ENCODE measurements around the gene FNTB.

The FNTB gene

GRCh38 chr14:64951291-64951690 is 35.4 kb upstream of the FNTB start:
- Histone ChIP-seq H3K27me3 (ENCODE audit: insufficient read depth, low read length, poor library complexity) (no peaks in the 10 kb centered on the region), H3K79me2 (ENCODE audit: control insufficient read depth, insufficient read depth, low read length) (peaks cover 2% of the 10 kb centered on the region), H4K5ac (ENCODE audit: low read length) (no peak overlapping the region), H3K36me3 (ENCODE audit: control insufficient read depth, insufficient read depth, low read length) (peaks cover 26% of the 10 kb centered on the region), H4K8ac (ENCODE audit: low read depth, low read length) (no peak overlapping the region), H3K4me2 (ENCODE audit: low read length) (no peak overlapping the region), H3K9ac (ENCODE audit: low read length) (no peak overlapping the region), H3K18ac (ENCODE audit: low read length) (no peak overlapping the region), H3K56ac (ENCODE audit: low read length) (no peak overlapping the region), H3K4me1 (ENCODE audit: control insufficient read depth, low read depth, low read length) (peaks cover 11% of the 10 kb centered on the region), H3K23ac (ENCODE audit: low read length) (no peak overlapping the region), H2AK5ac (ENCODE audit: low read length) (no peak overlapping the region), H3K4me3 (ENCODE audit: low read length) (no peak overlapping the region), H3K27ac (ENCODE audit: low read depth, low read length) (no peak overlapping the region), H2BK15ac (replicated peaks; ENCODE audit: low read depth) (no peak overlapping the region), H3K79me1 (ENCODE audit: low read length) (peaks cover 10% of the 10 kb centered on the region), H2BK5ac (ENCODE audit: low read length) (no peak overlapping the region), H2BK120ac (ENCODE audit: low read depth, low read length) (no peak overlapping the region), H3K4ac (ENCODE audit: low read depth, low read length) (no peak overlapping the region)
- no peak for DNase-seq
- WGBS (ENCODE audit: extremely low coverage, insufficient coverage, low lambda C conversion rate) = no CpG with 5 or more reads among the region's 8 CpGs

- Histone ChIP-seq H3K18ac (ENCODE audit: low read length) (no peak overlapping the region), H3K56ac (ENCODE audit: low read length) (no peak overlapping the region), H4K5ac (ENCODE audit: low read length) (no peak overlapping the region), H3K36me3 (ENCODE audit: control insufficient read depth, insufficient read depth, low read length) (peaks cover 26% of the 10 kb centered on the region), H3K4me1 (ENCODE audit: control insufficient read depth, low read depth, low read length) (peaks cover 14% of the 10 kb centered on the region), H4K8ac (ENCODE audit: low read depth, low read length) (no peak overlapping the region), H2BK5ac (ENCODE audit: low read length) (no peak overlapping the region), H3K79me1 (ENCODE audit: low read length) (peaks cover 10% of the 10 kb centered on the region), H3K27me3 (ENCODE audit: insufficient read depth, low read length, poor library complexity) (no peaks in the 10 kb centered on the region), H3K9ac (ENCODE audit: low read length) (no peak overlapping the region), H2BK120ac (ENCODE audit: low read depth, low read length) (no peak overlapping the region), H3K4me2 (ENCODE audit: low read length) (no peak overlapping the region), H3K4ac (ENCODE audit: low read depth, low read length) (no peak overlapping the region), H3K79me2 (ENCODE audit: control insufficient read depth, insufficient read depth, low read length) (peaks cover 2% of the 10 kb centered on the region), H3K27ac (ENCODE audit: low read depth, low read length) (no peak overlapping the region), H2BK15ac (replicated peaks; ENCODE audit: low read depth) (no peak overlapping the region), H3K23ac (ENCODE audit: low read length) (no peak overlapping the region), H2AK5ac (ENCODE audit: low read length) (no peak overlapping the region), H3K4me3 (ENCODE audit: low read length) (no peak overlapping the region)
- no peak for DNase-seq
These were observed 35.0 kb upstream of the FNTB start for GRCh38 chr14:64951724-64952123.

DNA sequence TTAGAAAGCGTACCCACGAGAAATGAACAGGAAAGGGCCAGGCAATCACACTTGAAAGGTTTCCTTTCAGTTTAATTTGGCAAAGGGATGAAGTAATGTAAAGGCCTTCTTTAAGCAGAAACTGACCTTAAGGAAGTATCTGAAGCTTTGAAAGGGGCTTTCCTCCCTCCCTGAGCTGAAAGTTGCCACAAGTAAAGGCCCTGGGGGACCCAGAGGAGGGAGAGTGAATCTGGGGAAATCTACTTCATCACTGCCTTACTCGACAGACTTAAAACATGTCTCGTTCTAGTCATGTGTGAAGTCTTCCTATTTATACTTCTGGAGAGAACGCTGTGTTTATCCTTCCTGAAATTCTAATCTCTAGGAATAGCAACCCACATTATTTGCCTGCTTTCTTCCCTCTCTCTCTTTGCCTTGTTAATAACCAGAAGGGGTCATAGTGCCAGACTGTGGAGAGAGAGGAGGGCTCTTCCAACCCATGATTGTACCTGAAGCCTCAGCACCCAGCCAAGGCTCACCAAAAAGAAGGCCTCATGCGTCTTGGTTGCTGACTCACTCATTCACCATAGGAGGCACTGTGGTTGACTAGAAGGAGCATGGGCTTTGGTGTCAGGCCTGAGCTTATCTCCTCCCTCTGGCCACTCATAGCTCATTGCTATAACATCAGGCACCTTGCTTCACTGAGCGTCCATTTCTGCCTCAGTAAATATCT is 33.9 kb upstream of the FNTB start:
- H3K27me3 ChIP-seq (ENCODE audit: insufficient read depth, low read length, poor library complexity) = no peaks in the 10 kb centered on the region
- no peak overlapping the region for H2AK5ac ChIP-seq (ENCODE audit: low read length)
- no peak overlapping the region for H3K4me3 ChIP-seq (ENCODE audit: low read length)
- H2BK5ac ChIP-seq (ENCODE audit: low read length) = no peak overlapping the region
- H3K4ac ChIP-seq (ENCODE audit: low read depth, low read length) = no peak overlapping the region
- H3K4me1 ChIP-seq (ENCODE audit: control insufficient read depth, low read depth, low read length) = peaks cover 14% of the 10 kb centered on the region
- H2BK15ac ChIP-seq (replicated peaks; ENCODE audit: low read depth) = no peak overlapping the region
- WGBS (ENCODE audit: extremely low coverage, insufficient coverage, low lambda C conversion rate) = no CpG with 5 or more reads among the region's 7 CpGs
- H2BK120ac ChIP-seq (ENCODE audit: low read depth, low read length) = no peak overlapping the region
- H3K23ac ChIP-seq (ENCODE audit: low read length) = no peak overlapping the region
- DNase-seq = peak; percentile 80
- H3K18ac ChIP-seq (ENCODE audit: low read length) = no peak overlapping the region
- H4K5ac ChIP-seq (ENCODE audit: low read length) = no peak overlapping the region
- H3K4me2 ChIP-seq (ENCODE audit: low read length) = no peak overlapping the region
- peaks cover 3% of the 10 kb centered on the region for H3K79me2 ChIP-seq (ENCODE audit: control insufficient read depth, insufficient read depth, low read length)
- H4K8ac ChIP-seq (ENCODE audit: low read depth, low read length) = no peak overlapping the region
- peaks cover 10% of the 10 kb centered on the region for H3K79me1 ChIP-seq (ENCODE audit: low read length)
- H3K36me3 ChIP-seq (ENCODE audit: control insufficient read depth, insufficient read depth, low read length) = peaks cover 26% of the 10 kb centered on the region
- H3K27ac ChIP-seq (ENCODE audit: low read depth, low read length) = no peak overlapping the region
- H3K9ac ChIP-seq (ENCODE audit: low read length) = no peak overlapping the region
- H3K56ac ChIP-seq (ENCODE audit: low read length) = no peak overlapping the region

GRCh38 chr14:64953310-64953654 is 33.4 kb upstream of the FNTB start:
- Histone ChIP-seq H3K79me2 (ENCODE audit: control insufficient read depth, insufficient read depth, low read length) (peaks cover 3% of the 10 kb centered on the region), H4K5ac (ENCODE audit: low read length) (no peak overlapping the region), H3K27me3 (ENCODE audit: insufficient read depth, low read length, poor library complexity) (no peaks in the 10 kb centered on the region), H3K36me3 (ENCODE audit: control insufficient read depth, insufficient read depth, low read length) (peaks cover 24% of the 10 kb centered on the region), H3K56ac (ENCODE audit: low read length) (no peak overlapping the region), H3K9ac (ENCODE audit: low read length) (no peak overlapping the region), H4K8ac (ENCODE audit: low read depth, low read length) (no peak overlapping the region), H3K4me3 (ENCODE audit: low read length) (no peak overlapping the region), H2BK5ac (ENCODE audit: low read length) (no peak overlapping the region), H3K23ac (ENCODE audit: low read length) (no peak overlapping the region), H3K79me1 (ENCODE audit: low read length) (peaks cover 10% of the 10 kb centered on the region), H2BK120ac (ENCODE audit: low read depth, low read length) (no peak overlapping the region), H3K4me1 (ENCODE audit: control insufficient read depth, low read depth, low read length) (peaks cover 14% of the 10 kb centered on the region), H2BK15ac (replicated peaks; ENCODE audit: low read depth) (no peak overlapping the region), H3K18ac (ENCODE audit: low read length) (no peak overlapping the region), H3K4ac (ENCODE audit: low read depth, low read length) (no peak overlapping the region), H3K27ac (ENCODE audit: low read depth, low read length) (no peak overlapping the region), H3K4me2 (ENCODE audit: low read length) (no peak overlapping the region), H2AK5ac (ENCODE audit: low read length) (no peak overlapping the region)
- WGBS (ENCODE audit: extremely low coverage, insufficient coverage, low lambda C conversion rate) = no CpG with 5 or more reads among the region's 8 CpGs
- no peak for DNase-seq

GRCh38 chr14:64953661-64954060 is 33.0 kb upstream of the FNTB start:
- Histone ChIP-seq H3K4me3 (ENCODE audit: low read length) (no peak overlapping the region), H3K36me3 (ENCODE audit: control insufficient read depth, insufficient read depth, low read length) (peaks cover 24% of the 10 kb centered on the region), H4K8ac (ENCODE audit: low read depth, low read length) (no peak overlapping the region), H2BK15ac (replicated peaks; ENCODE audit: low read depth) (no peak overlapping the region), H2AK5ac (ENCODE audit: low read length) (no peak overlapping the region), H3K4me1 (ENCODE audit: control insufficient read depth, low read depth, low read length) (peaks cover 14% of the 10 kb centered on the region), H3K79me2 (ENCODE audit: control insufficient read depth, insufficient read depth, low read length) (peaks cover 3% of the 10 kb centered on the region), H3K18ac (ENCODE audit: low read length) (no peak overlapping the region), H2BK120ac (ENCODE audit: low read depth, low read length) (no peak overlapping the region), H3K4ac (ENCODE audit: low read depth, low read length) (no peak overlapping the region), H4K5ac (ENCODE audit: low read length) (no peak overlapping the region), H3K4me2 (ENCODE audit: low read length) (no peak overlapping the region), H3K79me1 (ENCODE audit: low read length) (peaks cover 11% of the 10 kb centered on the region), H2BK5ac (ENCODE audit: low read length) (no peak overlapping the region), H3K56ac (ENCODE audit: low read length) (no peak overlapping the region), H3K23ac (ENCODE audit: low read length) (no peak overlapping the region), H3K9ac (ENCODE audit: low read length) (no peak overlapping the region), H3K27me3 (ENCODE audit: insufficient read depth, low read length, poor library complexity) (no peaks in the 10 kb centered on the region), H3K27ac (ENCODE audit: low read depth, low read length) (no peak overlapping the region)
- no CpG with 5 or more reads among the region's 6 CpGs for WGBS (ENCODE audit: extremely low coverage, insufficient coverage, low lambda C conversion rate)
- no peak for DNase-seq

Measured in mesendoderm (in vitro differentiated cells).